Activated CD8-positive, alpha-beta memory T cell treated with anti-CD3 and anti-CD28 coated beads, Interleukin-2, amount 50 U/mL, for 48 hours (primary cell): ENCODE measurements around the gene FAHD2A.
"Not testable (repeated sequence)": the region's sequence is repeated elsewhere in the genome, so short reads cannot be mapped to it uniquely, and the experiment has no call there.

Source experiments
- DNase-seq: peaks from one replicate; pipeline ENCODE4 v3.0.0-alpha.2; 2020

Gene FAHD2A

GRCh38 chr2:95402370-95403203 lies at the start of gene FAHD2A:
TSS of gene FAHD2A (plus strand) at chr2:95402708. CDS start at chr2:95405559, 2,851 bp downstream.
- peak; percentile 99 for DNase-seq

- peak; percentile 34 for DNase-seq
Observed at GRCh38 chr2:95353055-95353575, 49.4 kb upstream of the FAHD2A start.

GRCh38 chr2:95353613-95354468 lies 48.7 kb upstream of the FAHD2A start:
- DNase-seq: peak; percentile 33

GRCh38 chr2:95354469-95354901 lies 48.0 kb upstream of the FAHD2A start:
- no peak for DNase-seq

GRCh38 chr2:95354925-95355324 lies 47.6 kb upstream of the FAHD2A start:
- DNase-seq: peak; percentile 20

GRCh38 chr2:95355486-95355885 lies 47.0 kb upstream of the FAHD2A start:
- DNase-seq: not testable (repeated sequence)

- DNase-seq: peak; percentile 22
Observed at GRCh38 chr2:95356821-95357700, 45.4 kb upstream of the FAHD2A start.

- peak; percentile 20 for DNase-seq
Observed at GRCh38 chr2:95357717-95358280, 44.7 kb upstream of the FAHD2A start.

- DNase-seq: no peak
Observed at GRCh38 chr2:95359031-95359430, 43.5 kb upstream of the FAHD2A start.

GRCh38 chr2:95359501-95359930 lies 43.0 kb upstream of the FAHD2A start:
- peak; percentile 35 for DNase-seq

- DNase-seq: peak; percentile 20
Observed at GRCh38 chr2:95361216-95361980, 41.1 kb upstream of the FAHD2A start.

GRCh38 chr2:95362486-95362885 lies 40.0 kb upstream of the FAHD2A start:
- DNase-seq: peak; percentile 17

GRCh38 chr2:95366514-95366913 lies 36.0 kb upstream of the FAHD2A start:
- no peak for DNase-seq

GRCh38 chr2:95372216-95372829 lies 30.2 kb upstream of the FAHD2A start:
- peak; percentile 17 for DNase-seq

GRCh38 chr2:95372845-95373244 lies 29.7 kb upstream of the FAHD2A start:
- peak; percentile 32 for DNase-seq

- peak; percentile 40 for DNase-seq
Observed at GRCh38 chr2:95374029-95374428, 28.5 kb upstream of the FAHD2A start.

GRCh38 chr2:95374451-95374920 lies 28.0 kb upstream of the FAHD2A start:
- DNase-seq: peak; percentile 18

GRCh38 chr2:95374921-95375471 lies 27.5 kb upstream of the FAHD2A start:
- peak; percentile 44 for DNase-seq

GRCh38 chr2:95375532-95376150 lies 26.9 kb upstream of the FAHD2A start:
- peak; percentile 35 for DNase-seq
